GM12891 (cell line): ENCODE results near the gene IQUB.
"Not testable (repeated sequence)": the region's sequence is repeated elsewhere in the genome, so short reads cannot be mapped to it uniquely, and the experiment has no call there.

Experiments used
- DNase-seq: peaks from one replicate; pipeline ENCODE4 v3.0.0; 2011; ENCODE audit warnings: low spot score; ENCODE audit not compliant: insufficient read length
- FAIRE-seq: peaks from 2 replicates; lab custom pipeline; 2011; peaks lifted over from hg19 to GRCh38; lab: Jason Lieb, UNC
- PAX5 ChIP-seq: IDR thresholded peaks from 2 replicates; pipeline ENCODE4 v1.6.1; 2011; ENCODE audit warnings: low read length, moderate library complexity, mild to moderate bottlenecking; ENCODE audit not compliant: insufficient read depth, severe bottlenecking
- POLR2A ChIP-seq: IDR thresholded peaks from 2 replicates; pipeline ENCODE4 v1.6.1; 2011; ENCODE audit warnings: low read depth, low read length, control low read depth
- POLR2AphosphoS5 ChIP-seq: IDR thresholded peaks from 2 replicates; pipeline ENCODE4 v1.6.1; 2011; ENCODE audit warnings: low read depth, low read length, control low read depth
- POU2F2 ChIP-seq: IDR thresholded peaks from 2 replicates; pipeline ENCODE4 v1.6.1; 2011; ENCODE audit warnings: low read depth, mild to moderate bottlenecking, control low read depth, low read length, moderate library complexity
- SPI1 ChIP-seq: IDR thresholded peaks from 2 replicates; pipeline ENCODE4 v1.6.1; 2011; ENCODE audit warnings: low read depth, low read length, control low read depth
- TAF1 ChIP-seq: IDR thresholded peaks from 2 replicates; pipeline ENCODE4 v1.6.1; 2011; ENCODE audit warnings: low read depth, low read length, control low read depth

Gene IQUB

DNA sequence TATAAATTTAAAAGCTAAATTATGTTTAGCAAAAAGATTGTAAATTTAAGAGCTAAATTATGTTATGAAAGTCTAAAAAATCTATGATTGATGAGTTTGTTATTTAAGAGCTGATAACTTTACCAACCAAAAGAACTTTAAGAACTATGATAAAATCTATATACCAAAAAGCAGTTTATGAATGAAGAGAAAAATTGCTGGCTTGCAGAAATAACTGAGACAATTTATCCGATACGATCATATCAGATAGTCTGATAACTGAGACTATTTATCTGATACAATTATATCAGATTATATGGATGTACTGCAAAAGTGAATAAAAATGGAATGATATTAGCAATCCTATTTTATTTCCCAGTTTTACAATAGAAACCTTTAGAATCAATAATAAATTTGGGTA lies 50.2 kb downstream of the IQUB start:
- TF ChIP-seq POU2F2, result no peak
- TF ChIP-seq SPI1, result no peak
- TF ChIP-seq POLR2AphosphoS5, result no peak
- no peak for TF ChIP-seq POLR2A
- no peak for DNase-seq
- FAIRE-seq, result no peak

DNA sequence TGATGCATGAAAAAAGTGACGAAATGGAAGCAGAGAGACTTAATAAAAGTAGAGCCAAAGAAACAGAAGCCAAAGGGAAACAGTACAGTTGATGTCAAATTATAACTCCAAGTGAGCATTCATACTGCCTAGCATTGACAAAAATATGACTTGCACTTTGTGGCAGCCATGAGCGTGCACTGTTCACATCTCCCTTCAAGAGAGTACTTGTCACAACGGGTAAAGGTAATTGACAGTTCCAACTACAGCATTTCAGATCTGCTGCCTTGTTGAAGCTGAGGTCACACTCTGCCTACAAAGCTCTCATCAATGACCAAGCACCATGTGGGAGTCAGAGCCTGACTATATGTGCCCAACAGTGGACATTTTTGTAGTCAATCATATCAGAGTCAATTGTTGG lies 54.3 kb downstream of the IQUB start:
- no peak for FAIRE-seq
- no peak for DNase-seq
- TF ChIP-seq SPI1, result no peak
- no peak for TF ChIP-seq PAX5
- no peak for TF ChIP-seq POU2F2
- TF ChIP-seq POLR2AphosphoS5, result no peak
- TF ChIP-seq TAF1, result no peak
- no peak for TF ChIP-seq POLR2A

DNA sequence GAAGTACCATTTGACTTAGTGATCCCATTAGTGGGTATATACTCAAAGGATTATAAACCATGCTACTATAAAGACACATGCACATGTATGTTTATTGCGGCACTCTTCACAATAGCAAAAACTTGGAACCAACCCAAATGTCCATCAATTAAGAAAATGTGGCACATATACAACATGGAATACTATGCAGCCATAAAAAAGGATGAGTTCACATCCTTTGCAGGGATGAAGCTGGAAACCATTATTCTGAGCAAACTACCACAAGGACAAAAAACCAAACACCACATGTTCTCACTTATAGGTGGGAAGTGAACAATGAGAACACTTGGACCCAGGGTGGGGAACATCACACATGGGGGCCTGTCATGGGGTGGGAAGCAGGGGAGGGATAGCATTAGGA lies 56.3 kb downstream of the IQUB start:
- DNase-seq, FAIRE-seq: not testable (repeated sequence)

DNA sequence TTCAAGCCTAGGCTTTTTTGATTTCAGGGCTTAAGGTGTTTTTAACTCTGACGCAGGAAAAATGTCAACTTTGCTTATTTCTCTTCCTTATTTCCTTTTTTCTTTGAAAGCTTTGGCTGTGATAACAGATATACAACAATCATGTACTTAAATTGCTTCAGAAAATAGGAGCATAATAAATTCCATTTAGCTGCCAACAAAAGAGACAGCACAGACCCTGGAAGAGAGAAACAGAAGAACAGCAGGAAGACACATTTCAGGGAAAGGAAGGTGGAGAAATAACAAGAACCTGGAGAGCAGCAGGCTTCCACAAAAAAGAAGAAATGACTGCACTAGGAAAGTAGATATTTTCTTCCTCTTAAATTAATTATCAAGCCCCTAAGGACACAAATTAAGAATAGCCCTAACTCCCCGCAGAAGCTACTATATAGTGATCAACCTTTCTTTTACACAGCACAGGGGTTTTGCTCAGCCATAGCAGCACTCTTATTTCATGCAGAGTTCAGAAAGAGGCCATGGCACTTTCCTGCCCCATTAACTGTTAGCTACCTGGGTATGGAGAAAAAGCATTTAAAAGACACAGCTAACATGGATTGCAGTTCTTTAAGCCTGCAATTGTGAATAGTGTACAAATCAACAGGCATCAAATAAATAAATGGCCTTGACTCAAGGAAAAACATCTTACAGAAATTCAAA lies 61.5 kb downstream of the IQUB start:
- TF ChIP-seq PAX5, result no peak
- no peak for TF ChIP-seq SPI1
- no peak for TF ChIP-seq POLR2A
- TF ChIP-seq TAF1, result no peak
- TF ChIP-seq POLR2AphosphoS5, result no peak
- TF ChIP-seq POU2F2, result no peak
- no peak for FAIRE-seq
- no peak for DNase-seq

DNA sequence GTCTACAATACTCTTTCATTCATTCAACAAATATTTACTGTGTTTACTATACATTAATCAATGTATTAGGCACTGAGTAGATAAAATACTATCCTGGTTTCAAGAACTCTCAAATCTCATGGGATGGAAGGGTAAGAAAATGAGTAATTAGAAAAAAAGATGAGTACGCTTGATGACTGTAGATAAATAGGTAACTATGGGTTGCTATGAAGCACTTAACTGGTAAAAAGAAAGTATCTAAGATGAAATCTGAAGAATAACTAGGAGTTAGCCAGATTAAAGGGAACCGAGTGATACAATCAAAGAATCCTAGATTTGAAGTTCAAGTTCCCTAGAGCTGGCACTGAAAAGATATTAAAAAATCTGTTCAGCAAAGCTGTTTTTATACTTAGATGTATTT lies 62.1 kb downstream of the IQUB start:
- FAIRE-seq (no peak), DNase-seq (no peak)
- no peak for TF ChIP-seq POU2F2
- no peak for TF ChIP-seq POLR2A
- TF ChIP-seq POLR2AphosphoS5, result no peak
- TF ChIP-seq TAF1, result no peak
- TF ChIP-seq SPI1, result no peak
- TF ChIP-seq PAX5, result no peak

DNA sequence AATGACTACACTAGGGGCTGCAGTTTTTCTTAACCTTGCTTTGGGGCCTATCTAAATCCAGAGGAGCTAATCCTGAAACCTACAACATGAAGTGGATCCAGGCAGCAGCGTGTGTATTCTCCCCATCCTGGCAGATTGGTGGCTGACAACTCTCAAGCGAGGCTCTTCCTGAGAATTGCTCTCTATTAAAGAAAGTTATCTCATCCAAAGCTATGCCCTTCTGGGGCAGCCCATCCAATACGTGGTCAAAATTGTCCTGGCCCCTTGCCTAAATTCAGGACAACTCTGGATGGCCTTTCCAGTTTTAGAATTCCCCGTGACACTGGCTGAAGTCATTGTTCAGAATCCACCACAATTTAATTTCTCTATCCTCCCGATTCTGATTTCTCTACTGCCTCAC lies 66.1 kb downstream of the IQUB start:
- no peak for DNase-seq
- TF ChIP-seq POU2F2, result no peak
- TF ChIP-seq POLR2AphosphoS5, result no peak
- no peak for TF ChIP-seq POLR2A
- no peak for TF ChIP-seq SPI1
- no peak for TF ChIP-seq PAX5
- TF ChIP-seq TAF1, result no peak
- FAIRE-seq, result no peak

DNA sequence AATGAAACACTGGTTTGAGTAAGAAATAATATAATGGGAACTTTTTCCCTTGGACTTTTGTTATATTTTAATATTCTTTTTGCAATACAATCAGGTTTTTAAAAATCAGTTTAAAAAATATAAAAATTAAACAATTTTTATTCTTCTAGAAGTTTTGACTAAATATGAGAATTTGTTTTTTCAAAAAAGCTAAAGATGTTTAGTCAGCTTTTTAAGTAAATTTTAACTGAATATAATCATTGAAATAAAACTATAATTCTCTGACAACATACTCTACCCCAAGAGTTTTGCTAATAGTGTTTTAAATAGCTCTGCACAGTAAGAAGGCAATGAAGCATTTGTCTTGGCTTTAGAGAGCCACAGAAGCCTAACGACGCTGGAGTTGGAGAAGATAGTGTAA lies 70.5 kb downstream of the IQUB start:
- DNase-seq (no peak), FAIRE-seq (no peak)
- TF ChIP-seq POLR2A (no peak), PAX5 (no peak), POU2F2 (no peak), POLR2AphosphoS5 (no peak), SPI1 (no peak), TAF1 (no peak)

DNA sequence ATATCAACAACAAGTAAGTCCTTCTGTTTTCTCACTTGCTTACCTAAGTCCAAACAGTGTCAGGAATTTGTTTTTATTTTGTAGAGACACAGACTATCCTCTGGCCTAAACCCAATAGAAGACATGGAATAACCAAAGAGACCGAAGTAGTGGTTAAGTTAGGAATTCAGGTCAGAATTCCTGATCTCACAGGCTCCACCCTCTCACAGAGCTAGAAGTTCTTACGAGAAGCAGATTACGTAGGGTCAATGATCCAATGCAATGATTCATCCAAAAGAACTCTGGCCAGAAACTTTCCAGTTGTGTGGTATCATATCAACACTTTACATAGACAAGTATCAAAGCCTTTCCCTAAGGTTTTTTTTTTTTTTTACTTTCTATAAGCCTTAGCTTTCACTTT lies 73.8 kb downstream of the IQUB start:
- no peak for DNase-seq
- no peak for TF ChIP-seq POU2F2
- no peak for TF ChIP-seq POLR2AphosphoS5
- no peak for TF ChIP-seq SPI1
- no peak for TF ChIP-seq PAX5
- no peak for TF ChIP-seq TAF1
- no peak for TF ChIP-seq POLR2A
- no peak for FAIRE-seq

DNA sequence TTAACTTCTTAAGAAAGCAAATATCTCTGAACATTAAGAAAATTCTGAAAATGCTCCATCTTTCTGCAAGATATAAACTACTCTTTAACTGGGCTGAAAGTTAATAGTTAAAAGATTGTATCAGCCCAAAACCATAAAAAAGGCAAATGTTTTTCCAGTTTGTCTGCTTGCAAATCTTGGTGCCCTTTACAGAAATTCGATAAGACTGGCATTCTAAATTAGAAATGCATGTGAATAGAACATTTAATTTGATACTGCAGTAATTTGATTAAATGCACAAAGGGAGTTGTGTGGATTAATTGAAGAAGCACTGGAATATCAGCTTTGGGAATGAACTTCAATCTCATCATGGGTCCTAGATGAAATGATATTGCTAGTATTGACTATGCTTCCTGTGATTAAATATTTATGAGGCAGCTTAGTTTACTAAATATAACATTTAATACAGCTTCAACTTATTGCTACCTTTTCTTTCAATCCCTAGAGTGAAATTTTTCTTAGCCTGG lies 78.4 kb downstream of the IQUB start:
- FAIRE-seq (no peak), DNase-seq (no peak)
- TF ChIP-seq TAF1, result no peak
- TF ChIP-seq POLR2AphosphoS5, result no peak
- no peak for TF ChIP-seq SPI1
- TF ChIP-seq POLR2A, result no peak
- TF ChIP-seq PAX5, result no peak
- no peak for TF ChIP-seq POU2F2

DNA sequence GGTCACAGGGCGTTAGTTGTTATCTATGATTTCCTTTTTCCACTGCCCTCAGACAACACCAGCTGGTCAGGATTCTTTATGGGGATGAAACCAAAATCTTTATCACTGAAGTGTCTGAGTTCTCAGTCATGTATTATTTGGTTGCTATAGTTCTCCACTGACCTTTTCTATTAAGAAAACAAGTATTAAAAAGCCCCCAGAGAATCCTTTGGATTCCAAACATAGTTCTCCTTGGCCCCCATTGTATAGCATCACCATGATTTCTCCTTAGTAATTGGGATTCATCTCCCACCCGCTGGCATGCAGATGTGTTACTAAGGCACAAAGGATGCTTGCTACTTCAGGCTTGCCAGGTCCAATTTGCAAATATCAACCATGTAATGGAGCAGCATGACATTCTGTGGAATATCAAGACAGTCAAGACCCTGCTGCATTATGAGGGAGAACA lies 94.3 kb downstream of the IQUB start:
- DNase-seq, result no peak
- TF ChIP-seq PAX5 (no peak), SPI1 (no peak), POLR2A (no peak), POU2F2 (no peak), POLR2AphosphoS5 (no peak), TAF1 (no peak)
- no peak for FAIRE-seq

DNA sequence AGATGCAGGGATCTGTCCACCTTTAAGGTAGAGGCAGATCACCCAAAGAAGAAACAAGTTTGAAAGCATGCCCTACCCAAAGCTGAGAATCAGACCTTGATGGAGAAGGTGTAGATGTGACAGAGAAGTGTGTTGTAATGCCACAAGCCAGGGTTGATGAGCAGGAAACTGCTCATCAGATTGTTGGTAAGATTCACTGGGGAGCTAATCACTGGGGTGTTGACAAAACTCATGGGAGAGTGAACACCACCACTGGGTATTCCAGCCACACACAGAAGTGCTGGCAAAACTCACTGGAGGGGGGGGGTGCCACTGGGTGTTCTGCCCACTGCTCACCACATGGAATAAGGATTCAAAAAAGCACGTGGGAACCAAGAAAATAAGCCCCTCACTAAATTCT lies 95.2 kb downstream of the IQUB start:
- TF ChIP-seq POU2F2, result no peak
- TF ChIP-seq SPI1, result no peak
- TF ChIP-seq POLR2AphosphoS5, result no peak
- no peak for TF ChIP-seq PAX5
- TF ChIP-seq TAF1, result no peak
- TF ChIP-seq POLR2A, result no peak
- no peak for DNase-seq
- FAIRE-seq, result no peak
